Hematopoietic multipotent progenitor cell treated with erythropoietin and hydrocortisone succinate and interleukin-3 and kit ligand, for 15 days (in vitro differentiated cells): ENCODE results near the gene SPRR1A.

Source experiments
- DNase-seq: peaks from one replicate; pipeline ENCODE4 v3.0.0-alpha.2; 2015; ENCODE audit warnings: low spot score

Gene SPRR1A

DNA sequence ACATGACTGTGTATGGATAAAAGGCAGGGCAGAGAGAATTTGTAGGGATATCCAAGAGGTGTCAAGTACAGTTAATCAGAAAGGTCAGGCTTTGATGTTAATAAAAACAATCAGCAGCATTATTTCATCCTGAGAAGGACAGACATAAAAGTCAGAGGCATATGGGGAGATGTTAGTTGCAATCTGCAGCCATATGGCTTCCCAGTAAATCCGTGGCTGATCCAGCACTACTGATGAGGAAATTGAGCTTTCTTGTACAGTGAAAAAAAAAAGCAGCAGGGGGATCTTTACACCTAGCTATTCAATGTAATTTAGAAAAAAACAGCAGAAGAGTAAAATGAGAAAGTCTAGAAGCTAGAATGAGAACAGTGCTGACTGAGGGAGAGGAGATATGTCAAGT is 44.9 kb downstream of the SPRR1A start:
- DNase-seq: no peak

DNA sequence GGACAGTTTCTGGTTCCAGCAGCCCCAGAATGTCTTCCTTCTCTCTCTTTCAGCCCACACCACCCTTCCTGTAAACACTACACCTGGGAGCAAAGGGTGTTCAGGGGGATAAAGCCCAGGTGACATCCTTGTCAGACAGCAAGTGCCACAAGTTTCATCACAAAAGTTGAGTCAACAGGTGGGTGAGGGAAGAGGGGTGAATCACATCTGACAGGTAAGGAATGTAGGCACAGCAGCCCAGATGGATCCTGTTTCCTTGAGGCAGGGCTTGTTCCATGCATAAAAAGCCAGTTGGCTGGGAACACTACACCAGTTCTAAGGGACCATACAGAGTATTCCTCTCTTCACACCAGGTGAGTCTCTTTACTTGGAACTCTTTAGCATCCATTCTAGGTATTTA is 47.0 kb downstream of the SPRR1A start, which contains the start of gene SPRR1B:
TSS of gene SPRR1B (plus strand) at position 309 of the 400 bp plus-strand sequence. CDS start 1,143 bp downstream, outside the sequence.
- DNase-seq: no peak

DNA sequence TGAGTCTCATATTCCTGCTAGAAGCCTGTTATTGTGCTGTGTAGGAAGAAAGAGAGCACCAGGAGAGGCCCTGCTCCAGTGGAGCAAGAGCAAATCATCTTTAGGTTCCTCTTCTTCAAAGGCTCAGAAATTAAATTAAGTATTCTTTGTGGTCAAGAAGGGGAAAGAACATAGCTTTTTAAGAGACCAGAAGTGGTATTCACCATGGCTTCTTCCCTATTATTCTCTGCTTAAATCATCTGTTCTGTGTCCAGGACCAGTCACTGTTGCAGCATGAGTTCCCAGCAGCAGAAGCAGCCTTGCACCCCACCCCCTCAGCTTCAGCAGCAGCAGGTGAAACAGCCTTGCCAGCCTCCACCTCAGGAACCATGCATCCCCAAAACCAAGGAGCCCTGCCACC is 48.2 kb downstream of the SPRR1A start:
- no peak for DNase-seq

DNA sequence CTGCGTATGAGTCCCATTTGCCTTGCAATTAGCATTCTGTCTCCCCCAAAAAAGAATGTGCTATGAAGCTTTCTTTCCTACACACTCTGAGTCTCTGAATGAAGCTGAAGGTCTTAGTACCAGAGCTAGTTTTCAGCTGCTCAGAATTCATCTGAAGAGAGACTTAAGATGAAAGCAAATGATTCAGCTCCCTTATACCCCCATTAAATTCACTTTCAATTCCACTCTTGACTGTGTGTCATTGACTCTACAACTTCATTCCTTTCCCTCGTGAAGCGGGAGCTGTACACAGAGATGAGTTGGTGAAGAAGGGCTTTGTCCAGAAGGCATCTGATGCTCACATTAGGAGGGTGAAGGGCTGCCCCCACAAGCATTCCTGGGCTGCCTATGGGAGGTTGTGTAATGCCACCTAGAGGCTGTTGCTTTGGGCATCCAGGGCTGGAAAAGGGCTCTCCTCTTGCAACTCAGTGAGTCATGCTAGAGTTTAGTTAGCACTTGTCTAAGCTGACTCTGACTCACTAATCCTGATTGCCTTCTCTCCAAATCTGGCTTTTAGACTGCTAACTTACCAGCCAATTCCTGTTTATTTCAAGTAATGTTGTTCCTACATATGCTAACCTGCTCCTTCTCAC is 48.9 kb downstream of the SPRR1A start:
- DNase-seq: no peak

DNA sequence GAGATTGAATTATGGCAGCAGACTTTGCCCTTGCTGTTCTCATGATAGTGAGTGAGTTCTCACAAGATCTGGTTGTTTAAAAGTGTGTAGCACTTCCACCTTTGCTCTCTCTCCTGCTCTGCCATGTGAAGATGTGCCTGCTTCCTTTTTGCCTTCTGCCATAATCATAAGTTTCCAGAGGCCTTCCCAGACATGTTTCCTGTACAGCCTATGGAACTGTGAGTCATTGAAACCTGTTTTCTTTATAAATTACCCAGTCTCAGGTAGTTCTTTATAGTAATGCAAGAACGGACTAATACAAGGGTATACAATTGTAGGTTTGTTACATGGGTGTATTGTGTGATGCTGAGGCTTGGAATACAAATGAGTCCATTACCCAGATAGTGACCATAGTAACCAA is 51.3 kb downstream of the SPRR1A start:
- DNase-seq: no peak
